Stomach (tissue), 4 donors: ENCODE measurements around the gene NQO2.

Experiments
- EP300 ChIP-seq: sonication (generic); formaldehyde crosslinking; IDR thresholded peaks from one replicate; pipeline ENCODE4 v1.6.1; 2017; ENCODE audit warnings: antibody characterized with exemption
- POLR2A ChIP-seq, 4 donors: fragments of 450-650 bp; IDR thresholded peaks; one replicate each; pipeline ENCODE4 v1.6.1; 2016; ENCODE audit warnings: antibody characterized with exemption in 4 of 4, control low read depth in 2 of 4, mild to moderate bottlenecking in 1 of 4, moderate library complexity in 1 of 4
- POLR2AphosphoS5 ChIP-seq, 3 donors: sonication (generic); formaldehyde crosslinking; IDR thresholded peaks; one replicate each; pipeline ENCODE4 v1.6.1; 2016; ENCODE audit warnings: antibody characterized with exemption in 3 of 3
- TF ChIP-seq, protein P1 (sequence below), 7 experiments: fragments of 450-650 bp in 4 of 7; fragments of 200-600 bp in 3 of 7; sonication (generic) in 3 of 7; IDR thresholded peaks; one replicate each; pipeline ENCODE4 v1.5.1; 2016 to 2019; ENCODE audit warnings: antibody characterized with exemption in 7 of 7, control low read depth in 2 of 7, mild to moderate bottlenecking in 1 of 7

DNA sequence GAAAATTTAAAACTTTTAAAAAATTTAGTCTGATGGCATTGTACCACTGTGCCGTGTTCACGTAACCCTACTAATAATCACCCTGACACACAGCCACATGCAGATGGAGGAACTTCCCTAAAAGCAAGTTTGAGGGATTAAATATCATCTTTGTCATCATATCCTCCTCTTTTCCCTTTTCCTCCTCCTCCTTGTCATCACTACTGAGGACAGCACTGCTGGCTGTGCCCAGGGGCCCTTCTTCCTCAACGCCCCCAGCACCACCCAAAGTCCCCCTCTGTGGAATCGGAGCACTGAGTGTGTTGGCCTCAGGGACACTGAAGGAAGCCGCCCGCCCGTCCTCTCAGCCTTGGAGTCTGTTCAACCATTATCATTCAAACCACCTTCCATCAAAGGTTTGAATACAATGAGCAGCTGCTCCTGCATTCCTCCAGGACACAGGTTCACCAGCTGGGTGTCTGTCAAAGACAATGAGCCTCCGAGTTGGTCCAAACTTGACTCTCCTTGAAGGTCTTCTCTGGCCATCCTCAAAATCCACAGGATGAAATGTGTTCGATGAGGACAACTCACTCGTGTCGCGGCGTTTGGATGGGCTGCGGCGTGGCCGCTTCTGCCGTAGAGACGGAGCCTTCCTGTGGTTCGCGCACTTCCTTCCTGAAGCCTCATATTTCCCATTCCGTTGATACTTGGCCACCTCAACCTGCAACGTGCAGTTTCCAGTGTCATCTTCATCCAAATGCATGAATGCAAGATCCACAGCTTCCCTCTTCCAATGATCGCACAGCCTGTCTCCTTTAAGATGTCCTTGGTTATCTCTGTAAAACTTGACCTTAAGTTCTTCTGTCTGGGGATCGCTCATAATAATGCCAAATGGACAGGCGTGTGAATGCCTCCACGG is 23.3 kb downstream of the NQO2 start:
- TF ChIP-seq, protein P1, sequence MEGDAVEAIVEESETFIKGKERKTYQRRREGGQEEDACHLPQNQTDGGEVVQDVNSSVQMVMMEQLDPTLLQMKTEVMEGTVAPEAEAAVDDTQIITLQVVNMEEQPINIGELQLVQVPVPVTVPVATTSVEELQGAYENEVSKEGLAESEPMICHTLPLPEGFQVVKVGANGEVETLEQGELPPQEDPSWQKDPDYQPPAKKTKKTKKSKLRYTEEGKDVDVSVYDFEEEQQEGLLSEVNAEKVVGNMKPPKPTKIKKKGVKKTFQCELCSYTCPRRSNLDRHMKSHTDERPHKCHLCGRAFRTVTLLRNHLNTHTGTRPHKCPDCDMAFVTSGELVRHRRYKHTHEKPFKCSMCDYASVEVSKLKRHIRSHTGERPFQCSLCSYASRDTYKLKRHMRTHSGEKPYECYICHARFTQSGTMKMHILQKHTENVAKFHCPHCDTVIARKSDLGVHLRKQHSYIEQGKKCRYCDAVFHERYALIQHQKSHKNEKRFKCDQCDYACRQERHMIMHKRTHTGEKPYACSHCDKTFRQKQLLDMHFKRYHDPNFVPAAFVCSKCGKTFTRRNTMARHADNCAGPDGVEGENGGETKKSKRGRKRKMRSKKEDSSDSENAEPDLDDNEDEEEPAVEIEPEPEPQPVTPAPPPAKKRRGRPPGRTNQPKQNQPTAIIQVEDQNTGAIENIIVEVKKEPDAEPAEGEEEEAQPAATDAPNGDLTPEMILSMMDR (IDR thresholded peaks at IDR 0.05), result no peak
- TF ChIP-seq POLR2AphosphoS5 (IDR thresholded peaks at IDR 0.05) (no peak), POLR2A (IDR thresholded peaks at IDR 0.05) (no peak), EP300 (no peak)
